Right renal cortex interstitium (tissue), 3 donors: ENCODE results near the gene PODNL1. TPM values are rescaled to one million over a fixed set of nuclear protein-coding genes. Genes with fewer than 3 reads are reported as not detected.

Experiments used
- polyA plus RNA-seq, 3 donors: library from polyadenylated mRNA; unstranded; fragments of 120-200 nt; gene quantifications; one replicate each; pipeline ENCODE4 v1.2.1, GENCODE V29; 2013; ENCODE audit not compliant: insufficient read length in 3 of 3

Gene PODNL1
- polyA plus RNA-seq, 3 donors: 0.71 to 0.95 (median 0.85) TPM

Other genes starting within 250 kb of the PODNL1 start
- gene MRI1, start 173.9 kb downstream of the PODNL1 start, polyA plus RNA-seq: 10 to 100 TPM; 13.6 to 22.0 (median 20.1) TPM
- gene C19orf53, start 164.0 kb downstream of the PODNL1 start, polyA plus RNA-seq: 100 to 1,000 TPM in 2 of 3 donors, 10 to 100 TPM in 1; 95.9 to 122 (median 110) TPM
- 1 to 10 TPM; 5.3 to 6.8 (median 6.1) TPM for gene ZSWIM4, start 143.0 kb downstream of the PODNL1 start, polyA plus RNA-seq
- gene NANOS3, start 61.3 kb downstream of the PODNL1 start, polyA plus RNA-seq: 1 to 10 TPM in 1 of 3 donors, under 1 TPM in 2; 0.76 to 1.1 (median 0.89) TPM
- 1 to 10 TPM; 4.6 to 4.8 (median 4.7) TPM for gene BRME1, start 32.3 kb downstream of the PODNL1 start, polyA plus RNA-seq
- 10 to 100 TPM; 20.1 to 23.3 (median 20.7) TPM for gene CC2D1A, start 32.2 kb downstream of the PODNL1 start, polyA plus RNA-seq
- 10 to 100 TPM; 28.5 to 29.4 (median 28.6) TPM for gene DCAF15, start 14.1 kb upstream of the PODNL1 start, polyA plus RNA-seq
- 1 to 10 TPM; 7.4 to 9.3 (median 7.8) TPM for gene RFX1, start 67.9 kb upstream of the PODNL1 start, polyA plus RNA-seq
- not detected for gene RLN3, start 89.7 kb upstream of the PODNL1 start, polyA plus RNA-seq
- gene IL27RA, start 93.3 kb upstream of the PODNL1 start, polyA plus RNA-seq: 1 to 10 TPM; 6.9 to 7.8 (median 7.3) TPM
- 10 to 100 TPM; 22.4 to 25.8 (median 23.1) TPM for gene PALM3, start 123.7 kb upstream of the PODNL1 start, polyA plus RNA-seq
- 1 to 10 TPM; 4.7 to 7.0 (median 5.0) TPM for gene MISP3, start 134.4 kb upstream of the PODNL1 start, polyA plus RNA-seq
- gene C19orf67, start 147.4 kb upstream of the PODNL1 start, polyA plus RNA-seq: under 1 TPM in 1 of 3 donors, not detected in 2; 0.08 TPM
- 10 to 100 TPM; 30.6 to 35.4 (median 31.6) TPM for gene SAMD1, start 152.3 kb upstream of the PODNL1 start, polyA plus RNA-seq
- 10 to 100 TPM; 82.2 to 94.4 (median 86.0) TPM for gene PRKACA, start 179.3 kb upstream of the PODNL1 start, polyA plus RNA-seq
- gene ASF1B, start 198.2 kb upstream of the PODNL1 start, polyA plus RNA-seq: 10 to 100 TPM; 15.7 to 19.0 (median 16.3) TPM